Measurements from ENCODE around the gene FANCC.
"Not testable (repeated sequence)": the region's sequence is repeated elsewhere in the genome, so short reads cannot be mapped to it uniquely, and the experiment has no call there.

Gene FANCC

GRCh38 chr9:95330720-95331404 lies 13.4 kb upstream of the FANCC start:
- no peak for DNase-seq

GRCh38 chr9:95329061-95329460 lies 11.6 kb upstream of the FANCC start:
- DNase-seq: not testable (repeated sequence)

- DNase-seq: no peak
Observed at GRCh38 chr9:95327239-95327865, 9.8 kb upstream of the FANCC start.

- no peak for DNase-seq
Observed at GRCh38 chr9:95325221-95325620, 7.7 kb upstream of the FANCC start.

GRCh38 chr9:95317893-95318211 lies 343 bp upstream of the FANCC start:
- no peak for DNase-seq

GRCh38 chr9:95316794-95317118 lies 753 bp downstream of the FANCC start:
- DNase-seq: peak; percentile 78

GRCh38 chr9:95316274-95316673 lies 1.2 kb downstream of the FANCC start:
- peak; percentile 6 for DNase-seq

- no peak for DNase-seq
Observed at GRCh38 chr9:95315108-95315746, 2.3 kb downstream of the FANCC start.

GRCh38 chr9:95313010-95313498 lies 4.5 kb downstream of the FANCC start:
- DNase-seq: peak; percentile 98

GRCh38 chr9:95311961-95312360 lies 5.5 kb downstream of the FANCC start:
- DNase-seq: no peak

GRCh38 chr9:95307538-95307937 lies 10.0 kb downstream of the FANCC start:
- DNase-seq: no peak

- DNase-seq: no peak
Observed at GRCh38 chr9:95306819-95307218, 10.7 kb downstream of the FANCC start.

GRCh38 chr9:95305770-95306492 lies 11.6 kb downstream of the FANCC start:
- no peak for DNase-seq

- no peak for DNase-seq
Observed at GRCh38 chr9:95302479-95302878, 15.0 kb downstream of the FANCC start.

GRCh38 chr9:95297760-95298159 lies 19.7 kb downstream of the FANCC start:
- DNase-seq: no peak

- peak; percentile 46 for DNase-seq
Observed at GRCh38 chr9:95297316-95297715, 20.2 kb downstream of the FANCC start.

- DNase-seq: no peak
Observed at GRCh38 chr9:95296761-95297160, 20.7 kb downstream of the FANCC start.

- DNase-seq: not testable (repeated sequence)
Observed at GRCh38 chr9:95293296-95293695, 24.2 kb downstream of the FANCC start.

GRCh38 chr9:95292226-95292625 lies 25.3 kb downstream of the FANCC start:
- no peak for DNase-seq

- DNase-seq: no peak
Observed at GRCh38 chr9:95286151-95286550, 31.4 kb downstream of the FANCC start.

GRCh38 chr9:95285307-95285706 lies 32.2 kb downstream of the FANCC start:
- DNase-seq: no peak

- no peak for DNase-seq
Observed at GRCh38 chr9:95284162-95285080, 33.1 kb downstream of the FANCC start.

GRCh38 chr9:95283673-95284072 lies 33.8 kb downstream of the FANCC start:
- DNase-seq: no peak

Data from NCI-H2171 (cell line).